Left lobe of liver (tissue), 2 donors: ENCODE results near the gene MRPS18B. TPM values are rescaled to one million over a fixed set of nuclear protein-coding genes. Genes with fewer than 3 reads are reported as not detected.
A peak's percentile ranks its signal among the peaks of the same experiment; 100 is the strongest.

Experiments used
- ATAC-seq: fragments of 200-7000 bp; cut with Tn5 transposase; one replicate; pipeline ENCODE4 v1.9.1; 2020; ENCODE audit warnings: mild to moderate bottlenecking, moderate library complexity
- DNase-seq: peaks from one replicate; pipeline ENCODE4 v3.0.0-alpha.2; 2020; ENCODE audit warnings: low spot score
- total RNA-seq: library from RNA; stranded (reverse); gene quantifications from one replicate; pipeline ENCODE4 v1.2.1, GENCODE V29; 2021
- donor health status: DM: no; HTN: no; CAD: no; lungs with moderate emphysema.
- donor health status: DM: no; HTN: yes; CAD: no.

The MRPS18B gene
- 53.3 TPM for total RNA-seq

GRCh38 chr6:30617565-30618269, at the start of gene MRPS18B:
MRPS18B (plus strand) TSS chr6:30617840; CDS start chr6:30617866, 26 bp downstream.
- DNase-seq: peak; percentile 98
- peak; percentile 84 for ATAC-seq

- ATAC-seq: no peak
- no peak for DNase-seq
These were observed 49.4 kb upstream of the MRPS18B start for GRCh38 chr6:30568245-30568644.

GRCh38 chr6:30570263-30570662, 47.4 kb upstream of the MRPS18B start:
- ATAC-seq: no peak
- no peak for DNase-seq

- DNase-seq: no peak
- ATAC-seq: peak; percentile 30
These were observed 46.9 kb upstream of the MRPS18B start for GRCh38 chr6:30570740-30571074.

- DNase-seq (peak; percentile 99), ATAC-seq (peak; percentile 98)
These were observed 46.4 kb upstream of the MRPS18B start, which contains the start of gene ABCF1 for GRCh38 chr6:30571075-30571761. ABCF1 (plus strand) TSS chr6:30571442; CDS start chr6:30571488, 46 bp downstream.

- DNase-seq (no peak), ATAC-seq (no peak)
These were observed 45.9 kb upstream of the MRPS18B start for GRCh38 chr6:30571762-30572082.

GRCh38 chr6:30572148-30572547, 45.5 kb upstream of the MRPS18B start:
- DNase-seq (no peak), ATAC-seq (no peak)

- DNase-seq (no peak), ATAC-seq (no peak)
These were observed 44.5 kb upstream of the MRPS18B start for GRCh38 chr6:30573113-30573512.

GRCh38 chr6:30578051-30578450, 39.6 kb upstream of the MRPS18B start:
- no peak for DNase-seq
- ATAC-seq: no peak

- ATAC-seq: no peak
- DNase-seq: no peak
These were observed 33.7 kb upstream of the MRPS18B start for GRCh38 chr6:30583921-30584320.

GRCh38 chr6:30589754-30590358, 27.8 kb upstream of the MRPS18B start:
- DNase-seq (no peak), ATAC-seq (no peak)

- ATAC-seq: no peak
- no peak for DNase-seq
These were observed 27.1 kb upstream of the MRPS18B start for GRCh38 chr6:30590509-30590908.

- DNase-seq (no peak), ATAC-seq (no peak)
These were observed 26.6 kb upstream of the MRPS18B start for GRCh38 chr6:30591008-30591407.

GRCh38 chr6:30592287-30592686, 25.4 kb upstream of the MRPS18B start:
- ATAC-seq (no peak), DNase-seq (no peak)

- peak; percentile 80 for DNase-seq
- peak; percentile 85 for ATAC-seq
These were observed 20.1 kb upstream of the MRPS18B start for GRCh38 chr6:30597315-30598144.

- ATAC-seq (peak; percentile 8), DNase-seq (no peak)
These were observed 18.6 kb upstream of the MRPS18B start for GRCh38 chr6:30598912-30599624.

- DNase-seq (no peak), ATAC-seq (peak; percentile 5)
These were observed 17.9 kb upstream of the MRPS18B start for GRCh38 chr6:30599625-30600324.

- DNase-seq: peak; percentile 60
These were observed 17.1 kb upstream of the MRPS18B start for GRCh38 chr6:30600451-30600961.

GRCh38 chr6:30601436-30601814, 16.2 kb upstream of the MRPS18B start:
- ATAC-seq: no peak

More at GRCh38 chr6:30600451-30600961, 17.1 kb upstream of the MRPS18B start:
- ATAC-seq: peak; percentile 1

More at GRCh38 chr6:30601436-30601814, 16.2 kb upstream of the MRPS18B start:
- no peak for DNase-seq
